ENCODE data around the gene PRDM16. TPM values are rescaled to one million over a fixed set of nuclear protein-coding genes. Genes with fewer than 3 reads are reported as not detected.

PRDM16 gene
- total and polyA plus RNA-seq, 2 of the 13 experiments (the other 11 are each of a cell fraction or from before 2014, with no cell fraction given): 0.15 to 0.81 TPM

DNA sequence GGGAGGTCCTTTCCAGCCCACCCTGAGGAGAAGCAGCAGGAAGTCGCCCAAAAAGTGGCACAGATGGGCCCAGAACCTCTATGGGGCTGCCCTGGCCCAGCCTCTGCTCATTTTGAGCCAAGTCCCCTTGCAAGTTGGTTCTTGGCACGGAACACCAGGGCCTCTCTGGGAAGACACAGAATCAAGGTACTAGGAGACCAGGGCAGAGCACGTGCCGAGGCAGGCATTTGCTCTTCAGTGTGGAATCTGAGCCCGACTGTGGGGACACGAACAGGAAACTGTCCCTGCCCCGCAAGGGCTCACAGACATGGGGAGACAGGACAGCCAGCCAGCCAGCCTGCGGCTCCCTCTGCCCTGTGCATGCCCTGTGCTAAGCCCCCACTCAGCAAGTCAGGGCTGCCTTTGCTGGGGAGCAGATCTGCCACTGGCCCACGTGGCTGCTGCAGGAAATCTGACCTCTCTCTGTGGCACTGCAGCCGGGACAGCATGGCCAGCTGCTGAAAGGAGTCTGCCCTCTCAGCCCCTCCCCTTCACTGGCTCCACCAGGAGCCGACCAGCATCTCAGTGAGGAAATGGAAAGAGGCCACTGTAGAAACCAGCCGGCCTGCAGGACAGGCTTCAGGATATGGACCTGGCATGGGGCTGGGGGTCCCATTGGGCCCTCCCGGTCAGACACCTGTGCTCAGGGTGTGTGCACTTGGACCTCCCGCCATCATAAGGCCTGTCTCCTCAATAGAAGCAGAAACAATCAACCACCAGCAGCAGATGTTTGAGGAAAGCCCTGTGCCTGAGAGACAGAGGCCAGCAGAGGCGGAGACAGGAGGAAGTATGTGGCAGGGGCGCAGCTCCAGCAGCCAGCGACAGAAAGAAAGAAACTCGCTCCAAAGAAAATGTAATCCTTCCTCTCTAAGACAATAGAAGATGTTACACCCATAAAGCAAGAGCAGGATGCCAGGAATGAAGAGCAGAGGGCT lies 389.2 kb downstream of the PRDM16 start (continued):
- TF ChIP-seq PATZ1 (CRISPR knock-in tag; IDR thresholded peaks at IDR 0.05) (peak; percentile 38; the same call in 1 of the 2 replicates), HDAC2 (CRISPR knock-in tag; IDR thresholded peaks at IDR 0.05) (0 out of 2 replicates have a peak, but pooled peaks have one; percentile 34)

- no peak for DNase-seq (ENCODE audit: low spot score)
- peaks cover 67% of the 10 kb centered on the region for H3K4me1 ChIP-seq (ENCODE audit: insufficient read depth, low read length)
- H4K20me1 ChIP-seq (ENCODE audit: insufficient read depth, low read length): no peaks in the 10 kb centered on the region
- no peaks in the 10 kb centered on the region for H3K9me3 ChIP-seq (ENCODE audit: low read length)
- peak overlapping the region; percentile 86 for H3K9ac ChIP-seq (ENCODE audit: insufficient read depth, low read depth, low read length)
- peak overlapping the region; percentile 98 for H3K27ac ChIP-seq (ENCODE audit: extremely low read length, insufficient read depth, low read length)
- BruUV-seq (replicated peaks): TSS peak; percentile 55
- H3K4me2 ChIP-seq (ENCODE audit: low read depth, low read length): peak overlapping the region; percentile 99
- CTCF ChIA-PET (ENCODE audit: low intra/inter-chr PET ratio, low total read pairs): no interaction called here
- intact Hi-C loops (cut with micrococcal nuclease; ENCODE audit: unreplicated experiment): no loop called here
- POLR2A ChIA-PET: interaction anchor here (0.6 to 11.4 kb wide), 6 partner anchors 13 to 139 kb away, joined by 3 to 282 read pairs (median 4); no protein-coding TSS in a partner anchor
- in situ Hi-C loops (cut with HindIII; ENCODE audit: extremely low pct_ligation_motif_present, low pct_unique_long_range_greater_than_20kb): no loop called here
- H3K27me3 ChIP-seq (ENCODE audit: control insufficient read depth in 1 of 2, insufficient read depth in 2 of 2, low read length in 2 of 2): no peaks in the 10 kb centered on the region
- peaks cover 0 to 4% of the 10 kb centered on the region in 2 experiments; a peak in 4 of 5 replicates for H3K36me3 ChIP-seq (replicated peaks in 1 of 2; ENCODE audit: control insufficient read depth in 1 of 2, insufficient read depth in 2 of 2, low read length in 2 of 2)
- peak; percentile 1; the same call in 1 of the 3 replicates for ATAC-seq
- WGBS (ENCODE audit: low lambda C conversion rate): 42% methylated on average over 19 of the region's 24 CpGs
- H3K79me2 ChIP-seq (ENCODE audit: insufficient read depth, low read length): peaks cover 43% of the 10 kb centered on the region
- H2AFZ ChIP-seq (ENCODE audit: low read length): no peak overlapping the region
- peak overlapping the region; percentile 24 to 66 (median 36); a peak in 5 of 6 replicates for H3K4me3 ChIP-seq (replicated peaks in 1 of 3; ENCODE audit: insufficient read depth in 1 of 3, low read depth in 2 of 3, low read length in 3 of 3)
- no peak for FAIRE-seq
- TF ChIP-seq, protein P1, sequence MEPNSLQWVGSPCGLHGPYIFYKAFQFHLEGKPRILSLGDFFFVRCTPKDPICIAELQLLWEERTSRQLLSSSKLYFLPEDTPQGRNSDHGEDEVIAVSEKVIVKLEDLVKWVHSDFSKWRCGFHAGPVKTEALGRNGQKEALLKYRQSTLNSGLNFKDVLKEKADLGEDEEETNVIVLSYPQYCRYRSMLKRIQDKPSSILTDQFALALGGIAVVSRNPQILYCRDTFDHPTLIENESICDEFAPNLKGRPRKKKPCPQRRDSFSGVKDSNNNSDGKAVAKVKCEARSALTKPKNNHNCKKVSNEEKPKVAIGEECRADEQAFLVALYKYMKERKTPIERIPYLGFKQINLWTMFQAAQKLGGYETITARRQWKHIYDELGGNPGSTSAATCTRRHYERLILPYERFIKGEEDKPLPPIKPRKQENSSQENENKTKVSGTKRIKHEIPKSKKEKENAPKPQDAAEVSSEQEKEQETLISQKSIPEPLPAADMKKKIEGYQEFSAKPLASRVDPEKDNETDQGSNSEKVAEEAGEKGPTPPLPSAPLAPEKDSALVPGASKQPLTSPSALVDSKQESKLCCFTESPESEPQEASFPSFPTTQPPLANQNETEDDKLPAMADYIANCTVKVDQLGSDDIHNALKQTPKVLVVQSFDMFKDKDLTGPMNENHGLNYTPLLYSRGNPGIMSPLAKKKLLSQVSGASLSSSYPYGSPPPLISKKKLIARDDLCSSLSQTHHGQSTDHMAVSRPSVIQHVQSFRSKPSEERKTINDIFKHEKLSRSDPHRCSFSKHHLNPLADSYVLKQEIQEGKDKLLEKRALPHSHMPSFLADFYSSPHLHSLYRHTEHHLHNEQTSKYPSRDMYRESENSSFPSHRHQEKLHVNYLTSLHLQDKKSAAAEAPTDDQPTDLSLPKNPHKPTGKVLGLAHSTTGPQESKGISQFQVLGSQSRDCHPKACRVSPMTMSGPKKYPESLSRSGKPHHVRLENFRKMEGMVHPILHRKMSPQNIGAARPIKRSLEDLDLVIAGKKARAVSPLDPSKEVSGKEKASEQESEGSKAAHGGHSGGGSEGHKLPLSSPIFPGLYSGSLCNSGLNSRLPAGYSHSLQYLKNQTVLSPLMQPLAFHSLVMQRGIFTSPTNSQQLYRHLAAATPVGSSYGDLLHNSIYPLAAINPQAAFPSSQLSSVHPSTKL (CRISPR knock-in tag; IDR thresholded peaks at IDR 0.05): 0 out of 2 replicates have a peak, but pooled peaks have one; percentile 25
- TF ChIP-seq YY1 (IDR thresholded peaks at IDR 0.05; ENCODE audit: insufficient read depth, insufficient replicate concordance, low read depth, low read length) (peak; percentile 59), ZNF263 (CRISPR knock-in tag; IDR thresholded peaks at IDR 0.05) (peak; percentile 93), ZBTB7B (CRISPR knock-in tag; IDR thresholded peaks at IDR 0.05) (0 out of 2 replicates have a peak, but pooled peaks have one; percentile 33), THYN1 (CRISPR knock-in tag; IDR thresholded peaks at IDR 0.05; ENCODE audit: borderline replicate concordance, low read depth) (peak; percentile 67; the same call in 1 of the 2 replicates), CREB1 (IDR thresholded peaks at IDR 0.05) (no peak), CREB1 (CRISPR knock-in tag; IDR thresholded peaks at IDR 0.05) (no peak), ZNF552 (CRISPR knock-in tag; IDR thresholded peaks at IDR 0.05; ENCODE audit: borderline replicate concordance) (no peak), PAWR (CRISPR knock-in tag; IDR thresholded peaks at IDR 0.05; ENCODE audit: borderline replicate concordance) (no peak), AGO2 (optimal IDR thresholded peaks at IDR 0.05; ENCODE audit: low read depth, low read length) (peak; percentile 36), ZFY (CRISPR knock-in tag; IDR thresholded peaks at IDR 0.05) (peak; percentile 40; the same call in 1 of the 2 replicates)
These were observed 390.3 kb downstream of the PRDM16 start for GRCh38 chr1:3459051-3459908.
